GM23338 (cell line): ENCODE results near the gene CCDC127.

Experiments
- CREB1 ChIP-seq: fragments of 250-450 bp; sonication (Bioruptor Pico); IDR thresholded peaks from 2 replicates; pipeline ENCODE4 v1.5.0; 2020; ENCODE audit warnings: low read depth, mild to moderate bottlenecking, moderate library complexity
- EZH2 ChIP-seq: fragments of 200-600 bp; sonication (generic); IDR thresholded peaks from one replicate; pipeline ENCODE4 v1.8.0; 2017; ENCODE audit warnings: antibody characterized with exemption, mild to moderate bottlenecking, low read depth; ENCODE audit not compliant: unreplicated experiment
- EZH2phosphoT487 ChIP-seq: fragments of 200-600 bp; sonication (generic); IDR thresholded peaks from one replicate; pipeline ENCODE4 v1.8.1; 2018; ENCODE audit warnings: antibody characterized with exemption; ENCODE audit not compliant: unreplicated experiment
- JUNB ChIP-seq: IDR thresholded peaks from one replicate; pipeline ENCODE4 v1.6.1; 2016; ENCODE audit warnings: antibody characterized with exemption; ENCODE audit not compliant: unreplicated experiment
- NANOG ChIP-seq: IDR thresholded peaks from 2 replicates; pipeline ENCODE4 v1.6.1; 2016; ENCODE audit warnings: antibody characterized with exemption, borderline replicate concordance
- POLR2AphosphoS5 ChIP-seq: IDR thresholded peaks from 2 replicates; pipeline ENCODE4 v1.6.1; 2016; ENCODE audit warnings: antibody characterized with exemption, low read depth
- ZNF114 ChIP-seq: fragments of 250-450 bp; sonication (Bioruptor Pico); IDR thresholded peaks from 2 replicates; pipeline ENCODE4 v1.5.0; 2020; ENCODE audit warnings: mild to moderate bottlenecking, moderate library complexity
- ZNF331 ChIP-seq: fragments of 250-450 bp; sonication (Bioruptor Pico); IDR thresholded peaks from 2 replicates; pipeline ENCODE4 v1.5.0; 2020; ENCODE audit warnings: low read depth, mild to moderate bottlenecking, moderate library complexity
- TF ChIP-seq, protein P1 (sequence below), 2 experiments: fragments of 200-600 bp in 1 of 2; sonication (generic) in 1 of 2; conservative IDR thresholded peaks; 2 replicates each; pipeline versions ENCODE4 v1.5.1 to v1.6.1; 2016 to 2017; ENCODE audit warnings: antibody characterized with exemption in 2 of 2, low read depth in 2 of 2, mild to moderate bottlenecking in 2 of 2, moderate library complexity in 1 of 2
- TF ChIP-seq, protein P2 (sequence below): IDR thresholded peaks from one replicate; pipeline ENCODE4 v1.6.1; 2018; ENCODE audit warnings: antibody characterized with exemption; ENCODE audit not compliant: unreplicated experiment
- TF ChIP-seq, protein P3 (sequence below): IDR thresholded peaks from 2 replicates; pipeline ENCODE4 v1.6.1; 2016; ENCODE audit warnings: antibody characterized with exemption
- TF ChIP-seq, protein P4 (sequence below): fragments of 250-450 bp; sonication (Bioruptor Pico); IDR thresholded peaks from 2 replicates; pipeline ENCODE4 v1.5.0; 2020; ENCODE audit warnings: mild to moderate bottlenecking, moderate library complexity

DNA sequence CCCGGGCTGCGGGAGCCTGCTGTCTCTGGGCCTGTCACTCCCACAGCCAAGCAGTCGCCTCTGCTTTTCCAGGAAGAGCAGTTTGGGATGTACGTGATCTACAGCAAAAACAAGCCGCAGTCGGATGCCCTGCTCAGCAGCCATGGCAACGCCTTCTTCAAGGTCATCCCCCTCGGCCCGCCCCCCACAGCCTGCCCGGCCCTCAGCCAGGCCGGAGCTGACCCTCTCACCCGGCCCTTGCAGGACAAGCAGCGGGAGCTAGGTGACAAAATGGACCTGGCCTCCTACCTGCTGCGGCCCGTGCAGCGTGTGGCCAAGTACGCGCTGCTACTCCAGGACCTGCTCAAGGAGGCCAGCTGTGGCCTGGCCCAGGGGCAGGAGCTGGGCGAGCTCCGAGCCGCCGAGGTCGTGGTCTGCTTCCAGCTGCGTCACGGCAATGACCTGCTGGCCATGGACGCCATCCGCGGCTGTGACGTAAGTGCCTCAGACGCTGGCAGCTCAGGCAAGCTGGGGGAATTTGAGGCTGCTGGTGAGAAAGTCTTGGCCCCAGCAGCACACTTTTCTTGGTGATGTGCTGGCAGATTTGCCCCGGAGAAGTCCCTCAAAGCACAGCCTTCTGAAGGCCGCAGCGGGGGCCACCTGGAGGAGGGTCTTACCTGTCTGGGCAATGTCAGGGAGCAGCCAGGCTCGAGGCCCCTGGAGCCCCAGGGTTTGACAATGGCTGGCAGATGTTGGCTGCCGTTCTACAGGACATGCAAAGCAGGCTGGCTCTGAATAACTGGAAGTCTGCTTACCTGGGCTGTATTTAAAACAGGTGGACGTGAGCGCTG lies 46.8 kb downstream of the CCDC127 start:
- no peak for TF ChIP-seq POLR2AphosphoS5
- TF ChIP-seq, protein P1, sequence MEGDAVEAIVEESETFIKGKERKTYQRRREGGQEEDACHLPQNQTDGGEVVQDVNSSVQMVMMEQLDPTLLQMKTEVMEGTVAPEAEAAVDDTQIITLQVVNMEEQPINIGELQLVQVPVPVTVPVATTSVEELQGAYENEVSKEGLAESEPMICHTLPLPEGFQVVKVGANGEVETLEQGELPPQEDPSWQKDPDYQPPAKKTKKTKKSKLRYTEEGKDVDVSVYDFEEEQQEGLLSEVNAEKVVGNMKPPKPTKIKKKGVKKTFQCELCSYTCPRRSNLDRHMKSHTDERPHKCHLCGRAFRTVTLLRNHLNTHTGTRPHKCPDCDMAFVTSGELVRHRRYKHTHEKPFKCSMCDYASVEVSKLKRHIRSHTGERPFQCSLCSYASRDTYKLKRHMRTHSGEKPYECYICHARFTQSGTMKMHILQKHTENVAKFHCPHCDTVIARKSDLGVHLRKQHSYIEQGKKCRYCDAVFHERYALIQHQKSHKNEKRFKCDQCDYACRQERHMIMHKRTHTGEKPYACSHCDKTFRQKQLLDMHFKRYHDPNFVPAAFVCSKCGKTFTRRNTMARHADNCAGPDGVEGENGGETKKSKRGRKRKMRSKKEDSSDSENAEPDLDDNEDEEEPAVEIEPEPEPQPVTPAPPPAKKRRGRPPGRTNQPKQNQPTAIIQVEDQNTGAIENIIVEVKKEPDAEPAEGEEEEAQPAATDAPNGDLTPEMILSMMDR (conservative IDR thresholded peaks at IDR 0.05; ENCODE audit: low read depth in 2 of 2): no peak
- TF ChIP-seq JUNB: no peak
- no peak for TF ChIP-seq CREB1 (CRISPR knock-in tag)
- no peak for TF ChIP-seq EZH2
- TF ChIP-seq, protein P2, sequence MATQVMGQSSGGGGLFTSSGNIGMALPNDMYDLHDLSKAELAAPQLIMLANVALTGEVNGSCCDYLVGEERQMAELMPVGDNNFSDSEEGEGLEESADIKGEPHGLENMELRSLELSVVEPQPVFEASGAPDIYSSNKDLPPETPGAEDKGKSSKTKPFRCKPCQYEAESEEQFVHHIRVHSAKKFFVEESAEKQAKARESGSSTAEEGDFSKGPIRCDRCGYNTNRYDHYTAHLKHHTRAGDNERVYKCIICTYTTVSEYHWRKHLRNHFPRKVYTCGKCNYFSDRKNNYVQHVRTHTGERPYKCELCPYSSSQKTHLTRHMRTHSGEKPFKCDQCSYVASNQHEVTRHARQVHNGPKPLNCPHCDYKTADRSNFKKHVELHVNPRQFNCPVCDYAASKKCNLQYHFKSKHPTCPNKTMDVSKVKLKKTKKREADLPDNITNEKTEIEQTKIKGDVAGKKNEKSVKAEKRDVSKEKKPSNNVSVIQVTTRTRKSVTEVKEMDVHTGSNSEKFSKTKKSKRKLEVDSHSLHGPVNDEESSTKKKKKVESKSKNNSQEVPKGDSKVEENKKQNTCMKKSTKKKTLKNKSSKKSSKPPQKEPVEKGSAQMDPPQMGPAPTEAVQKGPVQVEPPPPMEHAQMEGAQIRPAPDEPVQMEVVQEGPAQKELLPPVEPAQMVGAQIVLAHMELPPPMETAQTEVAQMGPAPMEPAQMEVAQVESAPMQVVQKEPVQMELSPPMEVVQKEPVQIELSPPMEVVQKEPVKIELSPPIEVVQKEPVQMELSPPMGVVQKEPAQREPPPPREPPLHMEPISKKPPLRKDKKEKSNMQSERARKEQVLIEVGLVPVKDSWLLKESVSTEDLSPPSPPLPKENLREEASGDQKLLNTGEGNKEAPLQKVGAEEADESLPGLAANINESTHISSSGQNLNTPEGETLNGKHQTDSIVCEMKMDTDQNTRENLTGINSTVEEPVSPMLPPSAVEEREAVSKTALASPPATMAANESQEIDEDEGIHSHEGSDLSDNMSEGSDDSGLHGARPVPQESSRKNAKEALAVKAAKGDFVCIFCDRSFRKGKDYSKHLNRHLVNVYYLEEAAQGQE: no peak
- TF ChIP-seq ZNF114 (CRISPR knock-in tag): no peak
- TF ChIP-seq EZH2phosphoT487: no peak
- TF ChIP-seq, protein P3, sequence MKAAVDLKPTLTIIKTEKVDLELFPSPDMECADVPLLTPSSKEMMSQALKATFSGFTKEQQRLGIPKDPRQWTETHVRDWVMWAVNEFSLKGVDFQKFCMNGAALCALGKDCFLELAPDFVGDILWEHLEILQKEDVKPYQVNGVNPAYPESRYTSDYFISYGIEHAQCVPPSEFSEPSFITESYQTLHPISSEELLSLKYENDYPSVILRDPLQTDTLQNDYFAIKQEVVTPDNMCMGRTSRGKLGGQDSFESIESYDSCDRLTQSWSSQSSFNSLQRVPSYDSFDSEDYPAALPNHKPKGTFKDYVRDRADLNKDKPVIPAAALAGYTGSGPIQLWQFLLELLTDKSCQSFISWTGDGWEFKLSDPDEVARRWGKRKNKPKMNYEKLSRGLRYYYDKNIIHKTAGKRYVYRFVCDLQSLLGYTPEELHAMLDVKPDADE: no peak
- TF ChIP-seq ZNF331 (CRISPR knock-in tag): no peak
- no peak for TF ChIP-seq NANOG
- TF ChIP-seq, protein P4, sequence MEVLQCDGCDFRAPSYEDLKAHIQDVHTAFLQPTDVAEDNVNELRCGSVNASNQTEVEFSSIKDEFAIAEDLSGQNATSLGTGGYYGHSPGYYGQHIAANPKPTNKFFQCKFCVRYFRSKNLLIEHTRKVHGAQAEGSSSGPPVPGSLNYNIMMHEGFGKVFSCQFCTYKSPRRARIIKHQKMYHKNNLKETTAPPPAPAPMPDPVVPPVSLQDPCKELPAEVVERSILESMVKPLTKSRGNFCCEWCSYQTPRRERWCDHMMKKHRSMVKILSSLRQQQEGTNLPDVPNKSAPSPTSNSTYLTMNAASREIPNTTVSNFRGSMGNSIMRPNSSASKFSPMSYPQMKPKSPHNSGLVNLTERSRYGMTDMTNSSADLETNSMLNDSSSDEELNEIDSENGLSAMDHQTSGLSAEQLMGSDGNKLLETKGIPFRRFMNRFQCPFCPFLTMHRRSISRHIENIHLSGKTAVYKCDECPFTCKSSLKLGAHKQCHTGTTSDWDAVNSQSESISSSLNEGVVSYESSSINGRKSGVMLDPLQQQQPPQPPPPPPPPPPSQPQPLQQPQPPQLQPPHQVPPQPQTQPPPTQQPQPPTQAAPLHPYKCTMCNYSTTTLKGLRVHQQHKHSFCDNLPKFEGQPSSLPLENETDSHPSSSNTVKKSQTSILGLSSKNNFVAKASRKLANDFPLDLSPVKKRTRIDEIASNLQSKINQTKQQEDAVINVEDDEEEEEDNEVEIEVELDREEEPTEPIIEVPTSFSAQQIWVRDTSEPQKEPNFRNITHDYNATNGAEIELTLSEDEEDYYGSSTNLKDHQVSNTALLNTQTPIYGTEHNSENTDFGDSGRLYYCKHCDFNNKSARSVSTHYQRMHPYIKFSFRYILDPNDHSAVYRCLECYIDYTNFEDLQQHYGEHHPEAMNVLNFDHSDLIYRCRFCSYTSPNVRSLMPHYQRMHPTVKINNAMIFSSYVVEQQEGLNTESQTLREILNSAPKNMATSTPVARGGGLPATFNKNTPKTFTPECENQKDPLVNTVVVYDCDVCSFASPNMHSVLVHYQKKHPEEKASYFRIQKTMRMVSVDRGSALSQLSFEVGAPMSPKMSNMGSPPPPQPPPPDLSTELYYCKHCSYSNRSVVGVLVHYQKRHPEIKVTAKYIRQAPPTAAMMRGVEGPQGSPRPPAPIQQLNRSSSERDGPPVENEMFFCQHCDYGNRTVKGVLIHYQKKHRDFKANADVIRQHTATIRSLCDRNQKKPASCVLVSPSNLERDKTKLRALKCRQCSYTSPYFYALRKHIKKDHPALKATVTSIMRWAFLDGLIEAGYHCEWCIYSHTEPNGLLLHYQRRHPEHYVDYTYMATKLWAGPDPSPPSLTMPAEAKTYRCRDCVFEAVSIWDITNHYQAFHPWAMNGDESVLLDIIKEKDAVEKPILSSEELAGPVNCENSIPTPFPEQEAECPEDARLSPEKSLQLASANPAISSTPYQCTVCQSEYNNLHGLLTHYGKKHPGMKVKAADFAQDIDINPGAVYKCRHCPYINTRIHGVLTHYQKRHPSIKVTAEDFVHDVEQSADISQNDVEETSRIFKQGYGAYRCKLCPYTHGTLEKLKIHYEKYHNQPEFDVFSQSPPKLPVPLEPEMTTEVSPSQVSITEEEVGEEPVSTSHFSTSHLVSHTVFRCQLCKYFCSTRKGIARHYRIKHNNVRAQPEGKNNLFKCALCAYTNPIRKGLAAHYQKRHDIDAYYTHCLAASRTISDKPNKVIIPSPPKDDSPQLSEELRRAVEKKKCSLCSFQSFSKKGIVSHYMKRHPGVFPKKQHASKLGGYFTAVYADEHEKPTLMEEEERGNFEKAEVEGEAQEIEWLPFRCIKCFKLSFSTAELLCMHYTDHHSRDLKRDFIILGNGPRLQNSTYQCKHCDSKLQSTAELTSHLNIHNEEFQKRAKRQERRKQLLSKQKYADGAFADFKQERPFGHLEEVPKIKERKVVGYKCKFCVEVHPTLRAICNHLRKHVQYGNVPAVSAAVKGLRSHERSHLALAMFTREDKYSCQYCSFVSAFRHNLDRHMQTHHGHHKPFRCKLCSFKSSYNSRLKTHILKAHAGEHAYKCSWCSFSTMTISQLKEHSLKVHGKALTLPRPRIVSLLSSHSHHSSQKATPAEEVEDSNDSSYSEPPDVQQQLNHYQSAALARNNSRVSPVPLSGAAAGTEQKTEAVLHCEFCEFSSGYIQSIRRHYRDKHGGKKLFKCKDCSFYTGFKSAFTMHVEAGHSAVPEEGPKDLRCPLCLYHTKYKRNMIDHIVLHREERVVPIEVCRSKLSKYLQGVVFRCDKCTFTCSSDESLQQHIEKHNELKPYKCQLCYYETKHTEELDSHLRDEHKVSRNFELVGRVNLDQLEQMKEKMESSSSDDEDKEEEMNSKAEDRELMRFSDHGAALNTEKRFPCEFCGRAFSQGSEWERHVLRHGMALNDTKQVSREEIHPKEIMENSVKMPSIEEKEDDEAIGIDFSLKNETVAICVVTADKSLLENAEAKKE (CRISPR knock-in tag): no peak
